SH-SY5Y (cell line): ENCODE measurements around the gene KIF4B.

Experiments used
- GATA2 ChIP-seq: IDR thresholded peaks from 2 replicates; pipeline ENCODE4 v1.6.1; 2011; ENCODE audit warnings: mild to moderate bottlenecking, low read depth, low read length
- GATA3 ChIP-seq: IDR thresholded peaks from 2 replicates; pipeline ENCODE4 v1.6.1; 2011; ENCODE audit warnings: low read depth, mild to moderate bottlenecking, low read length, moderate library complexity

DNA sequence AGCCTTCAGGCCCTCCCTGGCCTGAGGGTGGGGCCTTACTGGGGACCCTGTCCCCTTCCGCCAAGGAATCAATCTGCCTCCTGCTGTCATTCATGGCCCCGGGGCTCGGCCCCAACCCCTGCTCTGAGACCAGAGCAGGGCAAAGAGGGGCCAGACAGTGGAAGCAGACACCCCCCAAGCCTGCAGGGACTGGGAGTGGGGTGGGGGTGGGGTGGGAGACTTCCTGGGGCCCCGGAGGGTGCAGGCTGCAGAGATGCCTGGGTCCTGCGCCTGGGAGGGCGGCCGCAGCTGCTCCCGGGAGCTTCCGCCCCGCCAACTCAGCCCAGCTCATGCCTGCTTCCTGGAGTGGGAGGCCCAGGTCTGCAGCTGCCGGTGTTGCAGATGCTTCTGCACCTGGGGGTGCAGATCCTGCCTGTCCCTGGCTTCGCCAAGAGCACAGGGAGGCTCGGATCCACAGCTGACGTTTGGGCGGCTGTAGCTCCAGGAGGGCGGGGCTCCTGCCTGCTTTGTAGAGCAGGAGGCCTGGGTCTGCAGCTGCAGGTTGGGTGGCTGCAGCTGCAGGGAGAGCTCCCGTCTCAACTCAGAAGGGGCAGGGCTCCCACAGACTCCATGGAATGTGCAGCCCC, 6.2 kb downstream of the KIF4B start:
- TF ChIP-seq GATA3, result no peak
- TF ChIP-seq GATA2, result no peak
